MM.1S (cell line): Measurements from ENCODE around the gene CFI.

Source experiments
- EZH2 ChIP-seq: fragments of 300-600 bp; sonication (generic); optimal IDR thresholded peaks from 2 replicates; pipeline ENCODE3; 2017; ENCODE audit warnings: low read depth, mild to moderate bottlenecking, antibody characterized with exemption, low read length, mixed read lengths
- EZH2phosphoT487 ChIP-seq: fragments of 300-600 bp; sonication (generic); IDR thresholded peaks from 2 replicates; pipeline ENCODE4 v1.6.1; 2018; ENCODE audit warnings: antibody characterized with exemption, low read length
- TF ChIP-seq, protein P1 (sequence below): fragments of 300-600 bp; sonication (generic); IDR thresholded peaks from 2 replicates; pipeline ENCODE4 v1.5.1; 2016; ENCODE audit warnings: antibody characterized with exemption, low read length, mixed read lengths

DNA sequence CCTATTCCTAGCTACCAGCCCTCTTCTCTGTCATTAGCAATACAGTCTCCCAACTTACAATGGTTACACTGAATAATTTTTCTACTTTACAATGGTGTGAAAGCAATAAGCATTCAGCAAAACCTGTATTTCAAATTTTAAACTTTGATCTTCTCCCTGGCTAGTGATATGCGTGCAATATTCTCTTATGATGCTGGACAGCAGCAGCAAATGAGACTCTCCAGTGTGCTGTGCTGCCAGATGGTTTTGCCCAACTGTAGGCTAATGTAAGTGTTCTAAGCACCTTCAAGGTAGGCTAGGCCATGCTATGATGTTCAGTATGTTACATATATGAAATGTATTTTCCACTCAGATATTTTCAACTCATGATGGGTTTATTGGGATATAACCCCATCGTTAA is 7.9 kb upstream of the CFI start:
- TF ChIP-seq, protein P1, sequence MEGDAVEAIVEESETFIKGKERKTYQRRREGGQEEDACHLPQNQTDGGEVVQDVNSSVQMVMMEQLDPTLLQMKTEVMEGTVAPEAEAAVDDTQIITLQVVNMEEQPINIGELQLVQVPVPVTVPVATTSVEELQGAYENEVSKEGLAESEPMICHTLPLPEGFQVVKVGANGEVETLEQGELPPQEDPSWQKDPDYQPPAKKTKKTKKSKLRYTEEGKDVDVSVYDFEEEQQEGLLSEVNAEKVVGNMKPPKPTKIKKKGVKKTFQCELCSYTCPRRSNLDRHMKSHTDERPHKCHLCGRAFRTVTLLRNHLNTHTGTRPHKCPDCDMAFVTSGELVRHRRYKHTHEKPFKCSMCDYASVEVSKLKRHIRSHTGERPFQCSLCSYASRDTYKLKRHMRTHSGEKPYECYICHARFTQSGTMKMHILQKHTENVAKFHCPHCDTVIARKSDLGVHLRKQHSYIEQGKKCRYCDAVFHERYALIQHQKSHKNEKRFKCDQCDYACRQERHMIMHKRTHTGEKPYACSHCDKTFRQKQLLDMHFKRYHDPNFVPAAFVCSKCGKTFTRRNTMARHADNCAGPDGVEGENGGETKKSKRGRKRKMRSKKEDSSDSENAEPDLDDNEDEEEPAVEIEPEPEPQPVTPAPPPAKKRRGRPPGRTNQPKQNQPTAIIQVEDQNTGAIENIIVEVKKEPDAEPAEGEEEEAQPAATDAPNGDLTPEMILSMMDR = no peak
- no peak for TF ChIP-seq EZH2
- TF ChIP-seq EZH2phosphoT487 = no peak
